IPS-NIHi7 (cell line): ENCODE data around the gene OR2W3.

Source experiments
- DNase-seq: peaks from one replicate; pipeline ENCODE4 v3.0.0; 2012; ENCODE audit warnings: mixed read lengths; ENCODE audit errors: extremely low spot score

OR2W3 gene

DNA sequence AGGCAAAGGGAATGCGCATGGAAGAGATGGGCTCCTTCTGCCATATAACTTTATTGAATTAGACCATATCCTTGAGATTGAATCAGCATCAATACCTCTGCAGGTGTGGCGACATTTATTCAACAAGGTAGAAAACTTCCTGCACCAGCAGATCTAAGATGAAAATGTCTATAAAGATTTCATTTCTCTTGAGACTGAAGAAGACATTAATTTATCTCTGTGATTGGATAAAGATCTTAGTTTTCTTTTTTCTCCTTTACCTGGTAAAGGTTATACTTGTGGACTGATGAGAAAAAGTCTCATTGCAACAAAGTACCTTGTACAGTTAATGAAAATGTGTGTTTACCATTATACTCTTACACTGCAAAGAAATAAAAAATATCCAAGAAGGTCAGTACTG lies 24.6 kb downstream of the OR2W3 start, which contains the start of gene OR2T8:
Gene OR2T8 (plus strand): TSS at position 301 of the 400 bp plus-strand sequence. CDS start 766 bp downstream, outside the sequence.
- no peak for DNase-seq

DNA sequence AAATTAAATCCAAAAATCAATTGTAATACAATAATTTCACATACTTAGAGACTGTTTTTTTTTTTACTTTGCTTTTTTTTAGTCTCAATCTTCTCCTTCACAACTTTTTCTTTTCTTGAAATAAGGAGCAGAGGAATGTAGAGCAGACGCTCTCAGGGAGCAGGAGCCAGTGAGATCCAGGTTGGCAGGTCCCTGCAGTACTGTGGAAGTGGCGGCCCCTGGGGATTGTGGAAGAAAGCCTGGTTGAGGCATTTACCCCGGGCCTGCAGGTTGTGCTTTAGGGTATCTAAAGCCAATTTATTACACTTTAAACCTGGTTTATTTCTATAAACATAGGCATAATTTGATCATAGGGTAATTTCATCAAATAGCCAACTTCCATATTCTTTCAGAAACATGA lies 28.6 kb downstream of the OR2W3 start:
- DNase-seq: no peak

DNA sequence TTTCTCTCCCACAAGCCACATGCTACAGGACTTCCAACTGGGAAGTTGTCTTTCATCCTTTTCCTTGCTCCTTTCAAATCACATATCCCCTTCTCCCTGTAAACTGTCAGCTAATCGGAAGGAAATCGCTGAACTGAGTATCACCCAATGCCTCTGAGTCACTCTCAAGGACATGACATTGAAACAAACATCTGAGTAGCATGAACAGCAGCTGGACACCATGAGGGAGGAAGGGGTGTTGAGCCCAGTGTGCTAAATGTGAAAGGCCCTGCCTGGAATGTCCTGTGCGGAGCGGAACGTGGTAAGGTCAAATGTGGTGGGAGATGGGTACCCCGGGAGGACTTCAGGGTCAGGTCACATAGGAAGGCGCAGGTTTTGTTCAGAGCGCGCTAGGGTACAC lies 29.5 kb downstream of the OR2W3 start, which contains the start of gene OR2AJ1:
Gene OR2AJ1 (plus strand): TSS at position 22 of the 400 bp plus-strand sequence. CDS start 8,880 bp downstream, outside the sequence.
- no peak for DNase-seq

DNA sequence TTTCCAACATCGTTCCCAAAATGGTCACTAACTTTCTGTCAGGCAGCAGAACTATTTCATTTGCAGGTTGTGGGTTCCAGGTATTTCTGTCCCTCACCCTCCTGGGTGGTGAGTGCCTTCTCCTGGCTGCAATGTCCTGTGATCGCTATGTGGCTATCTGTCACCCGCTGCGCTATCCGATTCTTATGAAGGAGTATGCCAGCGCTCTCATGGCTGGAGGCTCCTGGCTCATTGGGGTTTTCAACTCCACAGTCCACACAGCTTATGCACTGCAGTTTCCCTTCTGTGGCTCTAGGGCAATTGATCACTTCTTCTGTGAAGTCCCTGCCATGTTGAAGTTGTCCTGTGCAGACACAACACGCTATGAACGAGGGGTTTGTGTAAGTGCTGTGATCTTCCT lies 38.6 kb downstream of the OR2W3 start:
- no peak for DNase-seq

DNA sequence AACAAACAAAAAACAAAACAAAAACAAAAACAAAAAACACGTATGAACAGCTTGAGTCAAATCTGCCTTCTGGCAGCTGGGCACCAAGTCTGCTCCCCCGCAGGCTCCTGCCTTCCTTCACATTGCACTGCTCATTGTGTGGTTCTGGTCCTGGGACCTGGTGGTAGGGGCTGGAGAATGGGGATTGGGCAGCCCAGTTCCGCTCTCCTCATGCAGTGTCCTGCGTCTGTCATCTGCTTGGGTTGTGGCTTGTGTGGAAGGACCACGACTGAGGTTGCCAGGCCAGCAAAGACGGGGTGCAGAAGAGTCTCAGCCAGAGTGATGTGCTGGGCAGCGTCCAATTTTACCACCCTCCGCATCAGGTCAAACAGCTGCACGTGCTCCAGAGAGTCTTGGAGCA lies 40.4 kb downstream of the OR2W3 start:
- DNase-seq: no peak

DNA sequence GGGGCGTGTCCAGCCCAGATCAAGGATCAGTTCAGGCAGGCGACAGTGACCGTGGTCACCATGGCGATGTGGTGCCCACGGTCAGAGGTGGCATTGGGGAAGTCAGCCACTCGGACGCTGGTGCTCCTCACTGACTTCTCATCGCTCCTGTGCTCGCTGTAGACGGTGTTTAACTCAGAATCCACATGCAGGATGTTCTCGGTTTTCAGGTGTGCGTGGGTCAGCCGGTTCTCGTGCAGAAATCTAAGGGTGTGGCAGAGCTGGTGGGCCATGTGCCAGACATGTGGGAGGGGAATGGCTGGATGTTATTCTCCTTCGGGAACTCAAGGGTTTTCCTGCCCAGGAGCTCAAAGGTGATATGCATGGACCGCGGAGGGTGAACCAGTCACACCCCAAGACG lies 41.0 kb downstream of the OR2W3 start:
- DNase-seq: no peak

DNA sequence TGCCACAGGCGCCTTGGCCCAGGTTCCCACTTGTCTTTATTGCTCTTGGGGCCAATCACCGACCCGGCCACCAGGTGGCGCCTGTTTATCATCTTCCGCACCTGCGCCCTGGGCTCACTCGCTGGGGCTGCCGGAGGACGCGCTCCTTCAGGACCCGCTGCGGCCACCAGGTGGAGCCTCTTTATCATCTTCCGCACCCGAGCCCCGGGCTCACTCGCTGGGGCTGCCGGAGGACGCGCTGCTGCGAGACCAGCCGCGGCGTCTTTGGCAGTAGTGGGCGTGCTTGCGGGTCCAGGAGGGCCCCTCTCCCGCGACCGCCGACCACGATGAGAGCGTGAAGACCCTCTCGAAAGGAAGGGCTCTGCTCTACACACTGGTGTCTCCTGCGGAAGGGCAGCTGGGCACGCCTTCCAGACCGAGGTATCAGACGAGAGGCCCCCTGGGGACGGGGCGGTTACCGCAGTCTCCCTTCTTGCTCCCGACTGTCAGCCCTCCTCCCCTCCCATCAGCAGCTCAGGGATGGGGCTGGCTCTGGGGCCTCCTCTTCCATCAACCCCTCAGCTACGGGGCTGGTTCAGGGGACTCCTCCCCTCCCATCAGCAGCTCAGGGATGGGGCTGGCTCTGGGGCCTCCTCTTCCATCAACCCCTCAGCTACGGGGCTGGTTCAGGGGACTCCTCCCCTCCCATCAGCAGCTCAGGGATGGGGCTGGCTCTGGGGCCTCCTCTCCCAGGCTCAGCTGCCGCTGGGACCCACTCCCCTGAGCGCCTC lies 41.8 kb downstream of the OR2W3 start:
- DNase-seq: peak; percentile 67

DNA sequence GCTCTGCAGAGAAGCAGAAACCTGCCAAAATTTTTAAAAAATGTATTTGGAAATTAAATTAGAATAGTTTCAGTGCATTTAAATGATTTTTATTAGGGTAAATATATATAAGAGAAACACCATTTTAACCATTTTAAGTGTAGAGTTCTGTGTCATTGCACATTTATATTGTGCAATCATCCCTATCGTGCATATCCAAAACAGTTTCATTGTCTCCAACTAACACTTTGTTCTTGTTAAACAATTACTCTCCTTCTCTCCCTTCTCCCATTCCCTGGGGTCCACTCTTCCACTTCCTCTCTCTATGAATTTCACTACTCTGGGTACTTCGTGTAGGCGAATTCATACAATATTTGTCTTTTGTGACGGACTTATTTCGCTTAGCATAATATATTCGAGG lies 47.2 kb downstream of the OR2W3 start:
- no peak for DNase-seq
